ENCODE data around the gene ZNF79. TPM values are rescaled to one million over a fixed set of nuclear protein-coding genes. Genes with fewer than 3 reads are reported as not detected.
A peak's percentile ranks its signal among the peaks of the same experiment; 100 is the strongest.

ZNF79 gene
- total and polyA plus RNA-seq, 2 experiments from 2014 or later = 4.6 to 8.2 TPM

GRCh38 chr9:127405344-127406125 lies 18.6 kb upstream of the ZNF79 start:
- H3K36me3 ChIP-seq = peaks cover 5% of the 10 kb centered on the region
- H3K27me3 ChIP-seq = no peaks in the 10 kb centered on the region
- no peak overlapping the region for H3K4me3 ChIP-seq
- no peaks in the 10 kb centered on the region for H3K9me3 ChIP-seq (ENCODE audit: low read depth)
- DNase-seq (ENCODE audit: low read depth in 1 of 2, low spot score in 1 of 2) = no peak
- peaks cover 14% of the 10 kb centered on the region for H3K4me1 ChIP-seq (ENCODE audit: low read depth)
- TF ChIP-seq, protein P1, sequence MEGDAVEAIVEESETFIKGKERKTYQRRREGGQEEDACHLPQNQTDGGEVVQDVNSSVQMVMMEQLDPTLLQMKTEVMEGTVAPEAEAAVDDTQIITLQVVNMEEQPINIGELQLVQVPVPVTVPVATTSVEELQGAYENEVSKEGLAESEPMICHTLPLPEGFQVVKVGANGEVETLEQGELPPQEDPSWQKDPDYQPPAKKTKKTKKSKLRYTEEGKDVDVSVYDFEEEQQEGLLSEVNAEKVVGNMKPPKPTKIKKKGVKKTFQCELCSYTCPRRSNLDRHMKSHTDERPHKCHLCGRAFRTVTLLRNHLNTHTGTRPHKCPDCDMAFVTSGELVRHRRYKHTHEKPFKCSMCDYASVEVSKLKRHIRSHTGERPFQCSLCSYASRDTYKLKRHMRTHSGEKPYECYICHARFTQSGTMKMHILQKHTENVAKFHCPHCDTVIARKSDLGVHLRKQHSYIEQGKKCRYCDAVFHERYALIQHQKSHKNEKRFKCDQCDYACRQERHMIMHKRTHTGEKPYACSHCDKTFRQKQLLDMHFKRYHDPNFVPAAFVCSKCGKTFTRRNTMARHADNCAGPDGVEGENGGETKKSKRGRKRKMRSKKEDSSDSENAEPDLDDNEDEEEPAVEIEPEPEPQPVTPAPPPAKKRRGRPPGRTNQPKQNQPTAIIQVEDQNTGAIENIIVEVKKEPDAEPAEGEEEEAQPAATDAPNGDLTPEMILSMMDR (IDR thresholded peaks at IDR 0.05; ENCODE audit: low read depth, low read length) = no peak
- H3K27ac ChIP-seq = peak overlapping the region; percentile 74

- peak overlapping the region; percentile 74 for H3K27ac ChIP-seq
- peaks cover 14% of the 10 kb centered on the region for H3K4me1 ChIP-seq (ENCODE audit: low read depth)
- peaks cover 5% of the 10 kb centered on the region for H3K36me3 ChIP-seq
- no peaks in the 10 kb centered on the region for H3K27me3 ChIP-seq
- no peak overlapping the region for H3K4me3 ChIP-seq
- TF ChIP-seq, protein P1 (IDR thresholded peaks at IDR 0.05; ENCODE audit: low read depth, low read length) = no peak
- no peaks in the 10 kb centered on the region for H3K9me3 ChIP-seq (ENCODE audit: low read depth)
- peak in 1 of 2 donors; percentile 78 for DNase-seq (ENCODE audit: low read depth in 1 of 2, low spot score in 1 of 2)
Measured at GRCh38 chr9:127406799-127407491, 17.2 kb upstream of the ZNF79 start.

DNA sequence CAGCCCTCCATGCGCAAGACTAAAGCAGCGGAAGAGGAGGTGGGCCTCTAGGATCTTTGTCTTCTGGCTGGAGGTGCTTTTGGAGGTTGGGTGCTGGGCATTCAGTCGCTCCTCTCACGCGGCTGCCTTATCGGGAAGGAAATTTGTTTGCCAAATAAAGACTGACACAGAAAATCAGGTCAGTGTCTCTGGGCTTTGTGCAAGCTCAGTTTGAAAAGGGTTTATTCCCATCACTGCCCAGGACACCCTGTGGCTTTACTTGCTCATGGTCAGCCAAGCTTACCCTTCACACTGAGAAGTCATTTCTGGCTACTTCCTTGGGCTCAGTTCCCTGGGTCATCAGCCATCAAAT lies 16.7 kb upstream of the ZNF79 start:
- TF ChIP-seq, protein P1 (IDR thresholded peaks at IDR 0.05; ENCODE audit: low read depth, low read length) = no peak
- H3K4me3 ChIP-seq = no peak overlapping the region
- peak overlapping the region; percentile 74 for H3K27ac ChIP-seq
- no peaks in the 10 kb centered on the region for H3K9me3 ChIP-seq (ENCODE audit: low read depth)
- DNase-seq (ENCODE audit: low read depth in 1 of 2, low spot score in 1 of 2) = peak in 1 of 2 donors; percentile 21
- peaks cover 5% of the 10 kb centered on the region for H3K36me3 ChIP-seq
- H3K27me3 ChIP-seq = no peaks in the 10 kb centered on the region
- peaks cover 14% of the 10 kb centered on the region for H3K4me1 ChIP-seq (ENCODE audit: low read depth)

DNA sequence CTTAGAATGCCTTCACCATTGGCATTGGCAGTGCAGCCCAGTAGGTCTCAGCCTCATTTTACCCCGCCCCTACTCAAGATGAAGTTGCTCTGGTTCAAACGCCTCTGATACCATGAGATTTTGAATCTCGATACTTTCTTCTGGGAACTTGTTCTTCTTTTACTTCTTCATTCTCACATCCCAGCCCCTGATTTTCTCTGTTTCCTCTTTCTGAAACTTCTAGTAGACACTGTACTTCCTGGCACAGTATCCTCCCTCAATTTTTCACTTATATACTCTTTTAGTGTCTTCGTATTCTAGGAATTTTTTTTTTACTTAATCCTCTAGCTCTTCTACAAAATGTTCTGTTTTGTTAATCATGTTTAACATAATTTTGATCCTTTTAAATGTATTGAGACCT lies 13.1 kb upstream of the ZNF79 start:
- H3K4me1 ChIP-seq (ENCODE audit: low read depth) = peaks cover 18% of the 10 kb centered on the region
- no peaks in the 10 kb centered on the region for H3K9me3 ChIP-seq (ENCODE audit: low read depth)
- H3K4me3 ChIP-seq = no peak overlapping the region
- no peaks in the 10 kb centered on the region for H3K27me3 ChIP-seq
- no peaks in the 10 kb centered on the region for H3K36me3 ChIP-seq
- no peak for DNase-seq (ENCODE audit: low read depth in 1 of 2, low spot score in 1 of 2)
- TF ChIP-seq, protein P1 (IDR thresholded peaks at IDR 0.05; ENCODE audit: low read depth, low read length) = no peak
- no peak overlapping the region for H3K27ac ChIP-seq

DNA sequence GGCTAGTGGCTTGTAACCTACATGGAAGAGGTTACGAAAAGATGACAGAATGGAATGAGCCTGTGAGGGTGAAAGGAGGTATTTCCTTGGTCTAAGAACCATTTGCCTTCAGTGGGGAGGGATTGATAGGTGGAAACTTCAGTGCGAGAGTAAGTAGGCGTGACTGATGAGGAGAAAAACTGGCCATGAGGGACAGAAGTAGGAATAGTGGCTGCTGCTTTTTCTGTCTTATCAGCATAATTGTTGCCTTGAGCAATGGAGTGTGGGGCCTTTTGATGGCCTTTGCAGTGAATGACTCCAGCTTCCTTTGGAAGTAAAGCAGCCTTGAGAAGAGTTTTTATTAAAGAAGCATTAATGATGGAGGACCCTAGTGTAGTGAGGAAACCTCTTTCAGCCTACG lies 9.0 kb upstream of the ZNF79 start:
- DNase-seq (ENCODE audit: low read depth in 1 of 2, low spot score in 1 of 2) = no peak
- Histone ChIP-seq H3K4me1 (ENCODE audit: low read depth) (peaks cover 15% of the 10 kb centered on the region), H3K27me3 (no peaks in the 10 kb centered on the region), H3K4me3 (no peak overlapping the region), H3K36me3 (no peaks in the 10 kb centered on the region), H3K9me3 (ENCODE audit: low read depth) (no peaks in the 10 kb centered on the region), H3K27ac (peak overlapping the region; percentile 12)
- TF ChIP-seq, protein P1 (IDR thresholded peaks at IDR 0.05; ENCODE audit: low read depth, low read length) = no peak
